A549 (cell line): ENCODE measurements around the gene PLPP6. TPM values are rescaled to one million over a fixed set of nuclear protein-coding genes. Genes with fewer than 3 reads are reported as not detected.

Source experiments
- ATAC-seq, 2 experiments: fragments of 200-7000 bp in 1 of 2; fragments of >200 bp in 1 of 2; cut with Nextera tagmentation in 1 of 2; cut with Tn5 transposase in 1 of 2; 3 replicates each; pipeline versions ENCODE4 v1.8.0 to v1.9.1; 2018 to 2020; ENCODE audit warnings: mild to moderate bottlenecking in 1 of 2, moderate library complexity in 1 of 2
- CTCF ChIA-PET: fragments of 300-600 bp; sonication (Branson Sonifier 250); formaldehyde crosslinking; extraction: SDS; loops from one replicate; lab custom pipeline; 2021; ENCODE audit warnings: antibody characterized with exemption, inconsistent platforms; lab: Yijun Ruan, JAX
- POLR2A ChIA-PET: fragments of 350-600 bp; formaldehyde crosslinking; extraction: SDS; loops from one replicate; lab custom pipeline; 2021; ENCODE audit warnings: antibody characterized with exemption, inconsistent platforms; lab: Yijun Ruan, JAX
- DNase-seq, 2 experiments: peaks; one replicate each; pipeline versions ENCODE4 v3.0.0 to v3.0.0-alpha.2; 2011 to 2016; ENCODE audit warnings: low read depth in 1 of 2, low spot score in 1 of 2
- FAIRE-seq: peaks from 2 replicates; lab custom pipeline; 2011; peaks lifted over from hg19 to GRCh38; lab: Jason Lieb, UNC
- H3K27ac ChIP-seq, 2 experiments: fragments of >200 bp; sonication (Bioruptor Twin); formaldehyde crosslinking; 3 replicates each; pipeline ENCODE4 v1.5.1; 2016 to 2017
- H3K4me1 ChIP-seq: fragments of >200 bp; sonication (Bioruptor Twin); formaldehyde crosslinking; 3 replicates; pipeline ENCODE4 v1.6.1; 2016
- H3K4me2 ChIP-seq: fragments of >200 bp; sonication (Bioruptor Twin); formaldehyde crosslinking; 3 replicates; pipeline ENCODE4 v1.6.1; 2016
- H3K4me3 ChIP-seq: fragments of >200 bp; sonication (Bioruptor Twin); formaldehyde crosslinking; 3 replicates; pipeline ENCODE4 v1.5.1; 2016
- H3K9me3 ChIP-seq: fragments of >200 bp; sonication (Bioruptor Twin); formaldehyde crosslinking; 3 replicates; pipeline ENCODE4 v1.6.1; 2016
- BHLHE40 ChIP-seq: IDR thresholded peaks from 2 replicates; pipeline ENCODE4 v1.6.1; 2012; ENCODE audit warnings: low read depth, low read length, inconsistent platforms
- CBX2 ChIP-seq: fragments of 200-600 bp; sonication (generic); IDR thresholded peaks from 2 replicates; pipeline ENCODE4 v1.6.1; 2016; ENCODE audit warnings: low read depth, mild to moderate bottlenecking, borderline replicate concordance
- CEBPB ChIP-seq, 2 experiments: fragments of >200 bp in 1 of 2; sonication (Bioruptor Twin) in 1 of 2; formaldehyde crosslinking in 1 of 2; IDR thresholded peaks; 2 replicates each; pipeline ENCODE4 v1.6.1; 2012 to 2016
- CHD2 ChIP-seq: fragments of 150-350 bp; IDR thresholded peaks from 2 replicates; pipeline ENCODE4 v1.6.1; 2014; ENCODE audit warnings: low read length; ENCODE audit not compliant: partially characterized antibody
- CHD4 ChIP-seq: fragments of 200-600 bp; sonication (generic); IDR thresholded peaks from 2 replicates; pipeline ENCODE4 v1.6.1; 2016; ENCODE audit warnings: antibody characterized with exemption, mild to moderate bottlenecking, borderline replicate concordance
- FOSB ChIP-seq: fragments of 250-450 bp; sonication (Bioruptor Pico); IDR thresholded peaks from 2 replicates; pipeline ENCODE4 v1.5.0; 2020; ENCODE audit warnings: mild to moderate bottlenecking, moderate library complexity
- FOSL2 ChIP-seq, 2 experiments: fragments of 450-650 bp in 1 of 2; fragments of >200 bp in 1 of 2; sonication (Bioruptor Twin) in 1 of 2; formaldehyde crosslinking; IDR thresholded peaks; 2 replicates each; pipeline versions ENCODE4 v1.5.0 to v1.6.1; 2016 to 2020; ENCODE audit warnings: mild to moderate bottlenecking in 1 of 2, moderate library complexity in 1 of 2
- FOXS1 ChIP-seq: fragments of 250-450 bp; sonication (Bioruptor Pico); IDR thresholded peaks from 2 replicates; pipeline ENCODE4 v1.5.0; 2020; ENCODE audit warnings: mild to moderate bottlenecking, moderate library complexity
- HEYL ChIP-seq: fragments of 250-450 bp; sonication (Bioruptor Pico); IDR thresholded peaks from 2 replicates; pipeline ENCODE4 v1.8.0; 2021; ENCODE audit warnings: mild to moderate bottlenecking, moderate library complexity
- HOXB13 ChIP-seq: fragments of 250-450 bp; sonication (Bioruptor Pico); IDR thresholded peaks from 2 replicates; pipeline ENCODE4 v1.5.0; 2020; ENCODE audit warnings: low read depth, mild to moderate bottlenecking, moderate library complexity
- JUNB ChIP-seq: fragments of >200 bp; sonication (Bioruptor Twin); formaldehyde crosslinking; IDR thresholded peaks from 2 replicates; pipeline ENCODE4 v1.6.1; 2016
- KDM1A ChIP-seq: fragments of 200-600 bp; sonication (generic); IDR thresholded peaks from 2 replicates; pipeline ENCODE4 v1.6.1; 2016; ENCODE audit warnings: low read depth, mild to moderate bottlenecking
- KDM5A ChIP-seq: fragments of 200-600 bp; sonication (generic); IDR thresholded peaks from 2 replicates; pipeline ENCODE4 v1.6.1; 2016; ENCODE audit warnings: antibody characterized with exemption, mild to moderate bottlenecking
- MAFK ChIP-seq: fragments of 450-650 bp; IDR thresholded peaks from 2 replicates; pipeline ENCODE4 v1.6.1; 2014; ENCODE audit not compliant: partially characterized antibody
- NR3C1 ChIP-seq: fragments of >200 bp; sonication (Bioruptor Twin); formaldehyde crosslinking; IDR thresholded peaks from 3 replicates; pipeline ENCODE4 v1.6.1; 2017
- POLR2A ChIP-seq: IDR thresholded peaks from 2 replicates; pipeline ENCODE4 v1.6.1; 2012; ENCODE audit warnings: mild to moderate bottlenecking, low read length
- RAD21 ChIP-seq, 2 experiments: fragments of >200 bp in 1 of 2; sonication (Bioruptor Twin) in 1 of 2; formaldehyde crosslinking in 1 of 2; IDR thresholded peaks in 1 of 2; conservative IDR thresholded peaks in 1 of 2; 2 replicates in 1 of 2; 3 replicates in 1 of 2; pipeline ENCODE4 v1.6.1; 2012 to 2018; ENCODE audit warnings: inconsistent platforms in 1 of 2
- RCOR1 ChIP-seq: fragments of 150-350 bp; IDR thresholded peaks from 2 replicates; pipeline ENCODE4 v1.6.1; 2014; ENCODE audit warnings: antibody characterized with exemption, low read length, low read depth
- SMC3 ChIP-seq: fragments of >200 bp; sonication (Bioruptor Twin); formaldehyde crosslinking; IDR thresholded peaks from 3 replicates; pipeline ENCODE4 v1.6.1; 2018; ENCODE audit warnings: inconsistent platforms
- TFCP2L1 ChIP-seq: fragments of 250-450 bp; sonication (Bioruptor Pico); IDR thresholded peaks from 2 replicates; pipeline ENCODE4 v1.5.0; 2021; ENCODE audit warnings: mild to moderate bottlenecking
- ZFP36 ChIP-seq: fragments of 450-650 bp; IDR thresholded peaks from 2 replicates; pipeline ENCODE4 v1.6.1; 2014; ENCODE audit warnings: borderline replicate concordance; ENCODE audit not compliant: partially characterized antibody
- WGBS: methylation state at CpG from one replicate; pipeline ENCODE4 v1.1.6; 2017; ENCODE audit errors: missing lambda C conversion rate; 5-methylcytosine and 5-hydroxymethylcytosine counted together
- polyA plus RNA-seq, 4 experiments: library from polyadenylated mRNA; depleted of rRNA in 3 of 4; stranded (reverse); fragments of >200 nt; fragmentation: RNase III in 1 of 4; extraction: RNeasy Plus Mini Kit Qiagen cat#74134 plus additional on column Dnase treatment in 1 of 4; gene quantifications; 2 replicates in 3 of 4; 3 replicates in 1 of 4; pipeline ENCODE4 v1.2.3, GENCODE V29; 2011 to 2017
- TF ChIP-seq, protein P1 (sequence below): IDR thresholded peaks from 2 replicates; pipeline ENCODE4 v1.6.1; 2012
- TF ChIP-seq, protein P2 (sequence below): IDR thresholded peaks from 2 replicates; pipeline ENCODE4 v1.6.1; 2012; ENCODE audit warnings: low read depth, borderline replicate concordance
- TF ChIP-seq, protein P3 (sequence below): fragments of >200 bp; sonication (Bioruptor Twin); formaldehyde crosslinking; IDR thresholded peaks from 3 replicates; pipeline ENCODE4 v1.6.1; 2016
- TF ChIP-seq, protein P4 (sequence below): fragments of 250-450 bp; sonication (Bioruptor Pico); IDR thresholded peaks from 2 replicates; pipeline ENCODE4 v1.5.0; 2020; ENCODE audit warnings: low read depth, mild to moderate bottlenecking, moderate library complexity
- TF ChIP-seq, protein P5 (sequence below): fragments of 250-450 bp; sonication (Bioruptor Pico); IDR thresholded peaks from 2 replicates; pipeline ENCODE4 v1.5.0; 2021; ENCODE audit warnings: mild to moderate bottlenecking, moderate library complexity, borderline replicate concordance
- TF ChIP-seq, protein P6 (sequence below): fragments of 450-650 bp; IDR thresholded peaks from 2 replicates; pipeline ENCODE4 v1.6.1; 2014; ENCODE audit warnings: antibody characterized with exemption

PLPP6 gene
- polyA plus RNA-seq, 2 of the 4 experiments (the other 2 are of a cell fraction) = 11.2 to 13.5 TPM

DNA sequence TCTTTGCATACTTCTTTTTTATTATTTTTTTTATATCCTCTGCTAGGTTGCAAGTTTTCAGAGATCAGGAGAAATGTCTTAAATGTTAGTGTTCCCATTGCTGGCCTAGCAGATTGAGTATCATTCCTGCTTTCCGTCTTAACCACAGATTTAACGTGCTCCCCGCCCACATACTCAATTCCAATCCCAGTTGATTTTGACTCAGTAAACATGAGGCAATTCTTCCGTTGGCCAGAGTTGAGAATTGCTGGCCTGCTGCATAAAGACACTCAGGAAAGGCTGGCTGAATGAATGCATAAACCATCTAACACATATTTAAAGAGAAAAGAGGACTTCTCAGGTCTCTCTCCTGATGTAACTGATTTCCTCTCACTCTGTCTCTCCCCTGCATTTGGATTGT, 46.8 kb upstream of the PLPP6 start:
- H3K4me1 ChIP-seq = no peaks in the 10 kb centered on the region
- H3K4me2 ChIP-seq = no peak overlapping the region
- no peak overlapping the region for H3K27ac ChIP-seq
- CTCF ChIA-PET = interaction anchor here (0.6 to 2.0 kb wide), 3 partner anchors 10 to 54 kb away, joined by 3 to 6 read pairs (median 5); no protein-coding TSS in a partner anchor
- H3K4me3 ChIP-seq = no peak overlapping the region
- POLR2A ChIA-PET = no interaction called here
- no peaks in the 10 kb centered on the region for H3K9me3 ChIP-seq
- TF ChIP-seq CEBPB (IDR thresholded peaks at IDR 0.05) (no peak), KDM5A (no peak), SMC3 (no peak), HOXB13 (CRISPR knock-in tag) (no peak), MAFK (no peak), JUNB (no peak), RAD21 (conservative IDR thresholded peaks at IDR 0.05 in 1 of 2, IDR thresholded peaks at IDR 0.05 in 1 of 2) (no peak), FOSB (CRISPR knock-in tag) (no peak), POLR2A (no peak), FOXS1 (CRISPR knock-in tag) (no peak)
- TF ChIP-seq, protein P1, sequence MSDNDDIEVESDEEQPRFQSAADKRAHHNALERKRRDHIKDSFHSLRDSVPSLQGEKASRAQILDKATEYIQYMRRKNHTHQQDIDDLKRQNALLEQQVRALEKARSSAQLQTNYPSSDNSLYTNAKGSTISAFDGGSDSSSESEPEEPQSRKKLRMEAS = no peak
- TF ChIP-seq, protein P2, sequence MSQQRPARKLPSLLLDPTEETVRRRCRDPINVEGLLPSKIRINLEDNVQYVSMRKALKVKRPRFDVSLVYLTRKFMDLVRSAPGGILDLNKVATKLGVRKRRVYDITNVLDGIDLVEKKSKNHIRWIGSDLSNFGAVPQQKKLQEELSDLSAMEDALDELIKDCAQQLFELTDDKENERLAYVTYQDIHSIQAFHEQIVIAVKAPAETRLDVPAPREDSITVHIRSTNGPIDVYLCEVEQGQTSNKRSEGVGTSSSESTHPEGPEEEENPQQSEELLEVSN = no peak
- TF ChIP-seq, protein P3, sequence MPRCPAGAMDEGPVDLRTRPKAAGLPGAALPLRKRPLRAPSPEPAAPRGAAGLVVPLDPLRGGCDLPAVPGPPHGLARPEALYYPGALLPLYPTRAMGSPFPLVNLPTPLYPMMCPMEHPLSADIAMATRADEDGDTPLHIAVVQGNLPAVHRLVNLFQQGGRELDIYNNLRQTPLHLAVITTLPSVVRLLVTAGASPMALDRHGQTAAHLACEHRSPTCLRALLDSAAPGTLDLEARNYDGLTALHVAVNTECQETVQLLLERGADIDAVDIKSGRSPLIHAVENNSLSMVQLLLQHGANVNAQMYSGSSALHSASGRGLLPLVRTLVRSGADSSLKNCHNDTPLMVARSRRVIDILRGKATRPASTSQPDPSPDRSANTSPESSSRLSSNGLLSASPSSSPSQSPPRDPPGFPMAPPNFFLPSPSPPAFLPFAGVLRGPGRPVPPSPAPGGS = no peak
- TF ChIP-seq, protein P4, sequence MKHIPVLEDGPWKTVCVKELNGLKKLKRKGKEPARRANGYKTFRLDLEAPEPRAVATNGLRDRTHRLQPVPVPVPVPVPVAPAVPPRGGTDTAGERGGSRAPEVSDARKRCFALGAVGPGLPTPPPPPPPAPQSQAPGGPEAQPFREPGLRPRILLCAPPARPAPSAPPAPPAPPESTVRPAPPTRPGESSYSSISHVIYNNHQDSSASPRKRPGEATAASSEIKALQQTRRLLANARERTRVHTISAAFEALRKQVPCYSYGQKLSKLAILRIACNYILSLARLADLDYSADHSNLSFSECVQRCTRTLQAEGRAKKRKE = no peak
- no peak for DNase-seq
- no peak for ATAC-seq
- FAIRE-seq = no peak
- WGBS = 69% methylated on average over 4 of the region's 4 CpGs

DNA sequence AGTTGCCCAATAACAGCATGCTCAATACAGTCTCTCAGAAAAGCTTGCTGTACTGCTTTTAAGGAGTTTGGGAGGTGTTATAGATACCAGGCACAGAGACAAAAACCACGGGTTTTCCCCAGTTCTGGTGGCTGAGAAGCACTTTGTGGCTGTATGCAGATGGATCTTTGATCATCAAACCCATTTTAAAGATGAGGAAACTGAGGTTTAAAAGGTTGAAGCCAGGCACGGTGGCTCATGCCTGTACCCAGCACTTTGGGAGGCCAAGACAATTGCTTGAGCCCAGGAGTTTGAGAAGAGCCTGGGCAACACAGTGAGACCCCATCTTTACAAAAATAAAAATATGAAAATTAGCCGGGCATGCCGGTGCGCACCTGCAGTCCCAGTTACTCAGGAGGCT, 46.3 kb upstream of the PLPP6 start:
- no peak for DNase-seq
- ChIA-PET POLR2A (no interaction called here), CTCF (interaction anchor here (1.1 to 2.0 kb wide), 2 partner anchors 11 kb away, joined by 3 to 6 read pairs; no protein-coding TSS in a partner anchor)
- no peaks in the 10 kb centered on the region for H3K4me1 ChIP-seq
- no peaks in the 10 kb centered on the region for H3K9me3 ChIP-seq
- H3K4me2 ChIP-seq = no peak overlapping the region
- 71% methylated on average over 5 of the region's 5 CpGs for WGBS
- no peak for ATAC-seq
- TF ChIP-seq FOSL2 (IDR thresholded peaks at IDR 0.05) (no peak), FOSL2 (CRISPR knock-in tag; IDR thresholded peaks at IDR 0.05) (no peak), ZFP36 (no peak), KDM1A (no peak), FOSB (CRISPR knock-in tag) (no peak), BHLHE40 (no peak), HEYL (CRISPR knock-in tag) (no peak)
- TF ChIP-seq, protein P5, sequence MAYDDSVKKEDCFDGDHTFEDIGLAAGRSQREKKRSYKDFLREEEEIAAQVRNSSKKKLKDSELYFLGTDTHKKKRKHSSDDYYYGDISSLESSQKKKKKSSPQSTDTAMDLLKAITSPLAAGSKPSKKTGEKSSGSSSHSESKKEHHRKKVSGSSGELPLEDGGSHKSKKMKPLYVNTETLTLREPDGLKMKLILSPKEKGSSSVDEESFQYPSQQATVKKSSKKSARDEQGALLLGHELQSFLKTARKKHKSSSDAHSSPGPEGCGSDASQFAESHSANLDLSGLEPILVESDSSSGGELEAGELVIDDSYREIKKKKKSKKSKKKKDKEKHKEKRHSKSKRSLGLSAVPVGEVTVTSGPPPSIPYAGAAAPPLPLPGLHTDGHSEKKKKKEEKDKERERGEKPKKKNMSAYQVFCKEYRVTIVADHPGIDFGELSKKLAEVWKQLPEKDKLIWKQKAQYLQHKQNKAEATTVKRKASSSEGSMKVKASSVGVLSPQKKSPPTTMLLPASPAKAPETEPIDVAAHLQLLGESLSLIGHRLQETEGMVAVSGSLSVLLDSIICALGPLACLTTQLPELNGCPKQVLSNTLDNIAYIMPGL (CRISPR knock-in tag) = no peak
- no peak for FAIRE-seq
- no peak overlapping the region for H3K27ac ChIP-seq
- no peak overlapping the region for H3K4me3 ChIP-seq

DNA sequence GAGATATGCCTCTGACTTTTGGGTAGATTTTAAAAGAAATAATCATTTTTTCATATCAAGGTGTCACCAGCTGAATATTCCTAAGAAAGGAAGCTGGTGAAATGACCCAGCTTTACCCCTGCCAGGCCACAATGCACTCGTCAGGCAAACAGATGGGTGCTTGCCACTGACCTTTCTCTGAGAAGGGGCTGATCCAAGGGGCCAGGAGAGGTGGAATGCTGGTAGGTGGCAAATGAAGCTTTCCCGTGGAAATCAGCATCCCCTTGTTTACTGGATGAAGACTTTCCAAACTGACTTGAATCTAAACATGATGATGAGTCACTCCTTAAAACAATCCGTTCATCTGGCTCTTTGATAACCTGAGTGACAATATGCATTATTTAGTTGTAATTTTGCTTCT, 44.3 kb upstream of the PLPP6 start:
- POLR2A ChIA-PET = no interaction called here
- 56% methylated on average over 3 of the region's 3 CpGs for WGBS
- TF ChIP-seq CBX2 (no peak), NR3C1 (no peak), CHD4 (no peak), POLR2A (no peak), JUNB (no peak), RCOR1 (no peak), CHD2 (no peak), TFCP2L1 (no peak), MAFK (no peak), CEBPB (IDR thresholded peaks at IDR 0.05) (no peak)
- TF ChIP-seq, protein P6, sequence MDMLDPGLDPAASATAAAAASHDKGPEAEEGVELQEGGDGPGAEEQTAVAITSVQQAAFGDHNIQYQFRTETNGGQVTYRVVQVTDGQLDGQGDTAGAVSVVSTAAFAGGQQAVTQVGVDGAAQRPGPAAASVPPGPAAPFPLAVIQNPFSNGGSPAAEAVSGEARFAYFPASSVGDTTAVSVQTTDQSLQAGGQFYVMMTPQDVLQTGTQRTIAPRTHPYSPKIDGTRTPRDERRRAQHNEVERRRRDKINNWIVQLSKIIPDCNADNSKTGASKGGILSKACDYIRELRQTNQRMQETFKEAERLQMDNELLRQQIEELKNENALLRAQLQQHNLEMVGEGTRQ = no peak
- TF ChIP-seq, protein P4 = no peak

More for the DNA sequence above, 44.3 kb upstream of the PLPP6 start:
- CTCF ChIA-PET = interaction anchor here (0.8 kb wide), 1 partner anchor 34 kb away, joined by 3 read pairs; no protein-coding TSS in a partner anchor
- Histone ChIP-seq H3K4me1 (no peaks in the 10 kb centered on the region), H3K9me3 (no peaks in the 10 kb centered on the region), H3K4me2 (no peak overlapping the region), H3K4me3 (no peak overlapping the region), H3K27ac (no peak overlapping the region)
- ATAC-seq (no peak), DNase-seq (no peak), FAIRE-seq (no peak)
